Stomach smooth muscle (tissue), 2 donors: Measurements from ENCODE around the gene MAPK8IP3.

ENCODE experiments used
- H3K27ac ChIP-seq: one replicate; pipeline ENCODE4 v1.7.0; 2013; ENCODE audit warnings: mild to moderate bottlenecking, low read length, inconsistent platforms
- H3K27me3 ChIP-seq, 2 donors: one replicate each; pipeline ENCODE4 v1.7.0; 2013; ENCODE audit warnings: low read length in 2 of 2; ENCODE audit not compliant: insufficient read depth in 2 of 2, control insufficient read depth in 1 of 2
- H3K36me3 ChIP-seq, 2 donors: one replicate each; pipeline ENCODE4 v1.7.0; 2013; ENCODE audit warnings: low read length in 2 of 2; ENCODE audit not compliant: control insufficient read depth in 2 of 2, insufficient read depth in 2 of 2
- H3K4me1 ChIP-seq: one replicate; pipeline ENCODE4 v1.7.0; 2013; ENCODE audit warnings: low read length; ENCODE audit not compliant: control insufficient read depth, insufficient read depth
- H3K4me3 ChIP-seq, 2 donors: one replicate each; pipeline ENCODE4 v1.7.0; 2013; ENCODE audit warnings: low read length in 2 of 2
- H3K9ac ChIP-seq, 2 donors: one replicate each; pipeline ENCODE4 v1.7.0; 2013; ENCODE audit warnings: low read length in 2 of 2, mild to moderate bottlenecking in 1 of 2
- H3K9me3 ChIP-seq, 2 donors: one replicate each; pipeline ENCODE4 v1.7.0; 2013; ENCODE audit warnings: low read length in 2 of 2; ENCODE audit not compliant: control insufficient read depth in 2 of 2
- donor health status: healthy.
- donor health status: Pancreatic carcinoma.

MAPK8IP3 gene

DNA sequence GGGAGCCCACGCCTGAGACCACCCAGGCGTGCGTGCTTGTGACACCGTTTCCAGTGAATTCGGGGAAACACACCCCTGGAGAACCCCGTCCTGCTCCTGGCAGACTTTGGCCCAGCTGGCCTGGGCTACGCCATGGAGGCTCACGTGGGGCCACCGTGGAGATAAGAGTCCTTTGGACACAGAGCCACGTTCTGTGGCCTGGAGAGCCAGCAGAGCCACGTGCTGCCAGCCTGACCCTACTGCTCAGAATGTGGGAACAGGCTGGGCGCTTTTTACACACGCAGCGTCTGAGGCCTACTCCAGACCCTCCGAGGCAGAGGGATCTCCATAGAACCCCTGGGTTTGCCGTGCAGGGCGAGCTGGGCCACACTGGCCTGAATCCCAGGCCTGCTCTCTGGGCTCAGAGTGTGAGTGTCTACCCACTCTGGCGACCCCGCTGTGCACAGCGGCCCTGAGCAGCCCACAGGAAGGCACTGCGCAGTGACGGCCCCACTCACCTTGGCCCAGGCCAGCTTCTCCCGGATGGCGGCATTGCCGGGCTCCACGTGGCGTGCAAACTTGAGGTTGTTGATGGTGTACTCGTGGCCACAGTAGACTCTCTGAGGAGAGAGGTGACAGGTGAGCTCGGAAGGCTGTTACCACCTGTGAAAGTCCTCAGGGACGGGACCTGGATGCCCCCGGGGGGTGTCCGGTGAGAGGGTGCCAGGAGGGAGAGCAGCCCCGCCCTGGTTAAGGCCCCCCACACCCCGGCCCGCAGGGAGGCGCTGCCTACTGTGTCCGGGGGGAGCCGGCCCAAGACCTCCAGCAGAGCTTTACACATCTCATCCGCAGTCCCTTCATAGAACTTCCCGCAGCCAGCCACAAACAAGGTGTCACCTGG, 110.6 kb downstream of the MAPK8IP3 start:
- H3K36me3 ChIP-seq: peaks cover 12 to 24% of the 10 kb centered on the region in 2 donors
- no peak overlapping the region for H3K4me3 ChIP-seq
- no peak overlapping the region for H3K9ac ChIP-seq
- no peak overlapping the region for H3K27ac ChIP-seq
- H3K27me3 ChIP-seq: no peaks in the 10 kb centered on the region
- H3K4me1 ChIP-seq: no peaks in the 10 kb centered on the region
- no peaks in the 10 kb centered on the region for H3K9me3 ChIP-seq

- Histone ChIP-seq H3K4me3 (no peak overlapping the region), H3K9ac (no peak overlapping the region), H3K27ac (no peak overlapping the region), H3K4me1 (no peaks in the 10 kb centered on the region), H3K36me3 (peaks cover 17 to 27% of the 10 kb centered on the region in 2 donors), H3K27me3 (no peaks in the 10 kb centered on the region), H3K9me3 (no peaks in the 10 kb centered on the region)
These were observed 111.2 kb downstream of the MAPK8IP3 start for GRCh38 chr16:1817276-1817589.

DNA sequence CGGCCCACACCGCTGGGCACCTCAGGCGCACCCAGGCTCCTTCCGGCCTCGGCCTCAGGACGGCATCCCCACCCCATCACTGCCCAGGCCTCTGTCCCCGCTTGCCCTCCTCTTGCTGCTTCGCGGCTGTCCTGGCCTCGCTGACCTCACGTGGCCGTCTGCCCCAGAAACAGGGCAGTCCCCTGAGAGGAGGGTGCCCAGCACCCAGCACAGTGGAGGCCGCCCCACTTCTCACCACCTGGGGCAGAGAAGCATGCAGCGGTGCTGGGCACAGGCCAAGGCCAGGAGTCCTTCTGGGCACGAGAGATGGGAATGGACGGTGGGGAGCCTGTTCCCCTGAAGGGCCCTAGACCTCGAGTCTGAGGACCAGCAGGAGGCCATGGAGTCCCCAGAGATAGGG, 111.7 kb downstream of the MAPK8IP3 start:
- Histone ChIP-seq H3K27ac (no peak overlapping the region), H3K4me3 (no peak overlapping the region), H3K9me3 (no peaks in the 10 kb centered on the region), H3K27me3 (no peaks in the 10 kb centered on the region), H3K4me1 (no peaks in the 10 kb centered on the region), H3K36me3 (peaks cover 20 to 32% of the 10 kb centered on the region in 2 donors), H3K9ac (no peak overlapping the region)

DNA sequence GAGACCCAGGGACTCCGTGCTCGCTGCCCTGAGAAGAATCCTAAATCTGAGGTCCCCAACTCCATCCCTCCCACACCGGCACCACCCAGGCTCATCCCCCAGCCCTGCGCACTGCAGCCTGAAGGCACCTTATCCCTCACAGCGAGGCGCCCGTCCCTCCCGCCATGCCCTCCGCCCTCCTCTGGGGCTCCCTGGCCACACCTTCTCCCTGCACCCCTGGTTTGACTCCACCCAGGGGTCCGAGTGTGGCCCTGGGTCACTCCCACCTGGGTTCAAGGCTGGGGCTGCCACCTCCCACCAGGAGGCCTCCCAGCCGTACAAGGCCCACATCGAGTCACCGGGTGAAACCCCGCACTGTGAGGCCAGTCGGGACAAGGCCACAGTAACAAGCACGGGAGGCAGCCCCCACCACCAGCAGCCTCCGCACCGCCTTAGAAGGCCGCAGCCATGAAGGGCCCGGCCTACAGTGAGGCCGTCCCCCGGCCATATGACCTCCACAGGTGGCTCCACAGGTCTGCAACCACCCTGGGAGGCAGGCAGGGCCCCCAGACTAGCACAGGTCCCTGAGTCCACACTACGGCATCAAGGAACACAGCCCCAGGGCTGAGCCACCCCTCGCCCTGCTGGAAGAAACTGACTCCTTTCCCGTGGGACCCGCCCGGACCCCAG, 112.3 kb downstream of the MAPK8IP3 start:
- peaks cover 20 to 35% of the 10 kb centered on the region in 2 donors for H3K36me3 ChIP-seq
- H3K27me3 ChIP-seq: no peaks in the 10 kb centered on the region
- H3K4me1 ChIP-seq: no peaks in the 10 kb centered on the region
- H3K9me3 ChIP-seq: no peaks in the 10 kb centered on the region
- no peak overlapping the region for H3K9ac ChIP-seq
- no peak overlapping the region for H3K4me3 ChIP-seq
- no peak overlapping the region for H3K27ac ChIP-seq

GRCh38 chr16:1818873-1819525, 113.0 kb downstream of the MAPK8IP3 start:
- Histone ChIP-seq H3K36me3 (peaks cover 17 to 35% of the 10 kb centered on the region in 2 donors), H3K27ac (no peak overlapping the region), H3K9me3 (no peaks in the 10 kb centered on the region), H3K27me3 (no peaks in the 10 kb centered on the region), H3K9ac (no peak overlapping the region), H3K4me1 (peaks cover 2% of the 10 kb centered on the region), H3K4me3 (no peak overlapping the region)

- H3K27ac ChIP-seq: no peak overlapping the region
- H3K36me3 ChIP-seq: peaks cover 17 to 35% of the 10 kb centered on the region in 2 donors
- H3K4me1 ChIP-seq: peaks cover 3% of the 10 kb centered on the region
These were observed 113.6 kb downstream of the MAPK8IP3 start for GRCh38 chr16:1819611-1820010.

More at GRCh38 chr16:1819611-1820010, 113.6 kb downstream of the MAPK8IP3 start:
- no peak overlapping the region for H3K9ac ChIP-seq
- H3K27me3 ChIP-seq: no peaks in the 10 kb centered on the region
- no peak overlapping the region for H3K4me3 ChIP-seq
- no peaks in the 10 kb centered on the region for H3K9me3 ChIP-seq
